Measurements from ENCODE around the gene SNX10.

GRCh38 chr7:26404189-26404996 is 112.7 kb downstream of the SNX10 start:
- TF ChIP-seq CTCF (IDR thresholded peaks at IDR 0.05) (no peak), POLR2AphosphoS5 (IDR thresholded peaks at IDR 0.05) (no peak)

Data from breast epithelium (tissue), 3 donors.